GM12891 (cell line): Measurements from ENCODE around the gene PIK3R2.

ENCODE experiments used
- POLR2A ChIP-seq: IDR thresholded peaks from 2 replicates; pipeline ENCODE4 v1.6.1; 2011; ENCODE audit warnings: low read depth, low read length, control low read depth
- POLR2AphosphoS5 ChIP-seq: IDR thresholded peaks from 2 replicates; pipeline ENCODE4 v1.6.1; 2011; ENCODE audit warnings: low read depth, low read length, control low read depth
- POU2F2 ChIP-seq: IDR thresholded peaks from 2 replicates; pipeline ENCODE4 v1.6.1; 2011; ENCODE audit warnings: low read depth, mild to moderate bottlenecking, control low read depth, low read length, moderate library complexity
- TAF1 ChIP-seq: IDR thresholded peaks from 2 replicates; pipeline ENCODE4 v1.6.1; 2011; ENCODE audit warnings: low read depth, low read length, control low read depth

DNA sequence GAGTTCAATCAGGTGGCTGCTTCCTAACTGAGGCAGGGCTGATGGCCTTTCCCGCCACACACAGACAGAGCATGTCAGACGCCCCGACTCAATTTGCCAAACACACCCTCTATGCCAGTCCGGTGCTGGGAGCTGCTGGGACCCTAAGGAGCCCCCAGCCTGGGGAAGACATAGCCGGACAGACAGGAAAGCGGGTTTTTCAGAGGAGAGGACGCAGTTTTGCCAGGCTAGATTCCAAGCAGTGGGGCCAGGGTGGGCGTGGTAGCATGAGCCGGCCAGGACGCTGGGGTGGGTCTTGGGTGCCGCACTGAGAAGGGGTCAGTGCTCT, 35.6 kb upstream of the PIK3R2 start:
- TF ChIP-seq POU2F2 (no peak), POLR2A (no peak), POLR2AphosphoS5 (no peak), TAF1 (no peak)
